ENCODE results near the gene SNX20.

The SNX20 gene, protein sequence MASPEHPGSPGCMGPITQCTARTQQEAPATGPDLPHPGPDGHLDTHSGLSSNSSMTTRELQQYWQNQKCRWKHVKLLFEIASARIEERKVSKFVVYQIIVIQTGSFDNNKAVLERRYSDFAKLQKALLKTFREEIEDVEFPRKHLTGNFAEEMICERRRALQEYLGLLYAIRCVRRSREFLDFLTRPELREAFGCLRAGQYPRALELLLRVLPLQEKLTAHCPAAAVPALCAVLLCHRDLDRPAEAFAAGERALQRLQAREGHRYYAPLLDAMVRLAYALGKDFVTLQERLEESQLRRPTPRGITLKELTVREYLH

DNA sequence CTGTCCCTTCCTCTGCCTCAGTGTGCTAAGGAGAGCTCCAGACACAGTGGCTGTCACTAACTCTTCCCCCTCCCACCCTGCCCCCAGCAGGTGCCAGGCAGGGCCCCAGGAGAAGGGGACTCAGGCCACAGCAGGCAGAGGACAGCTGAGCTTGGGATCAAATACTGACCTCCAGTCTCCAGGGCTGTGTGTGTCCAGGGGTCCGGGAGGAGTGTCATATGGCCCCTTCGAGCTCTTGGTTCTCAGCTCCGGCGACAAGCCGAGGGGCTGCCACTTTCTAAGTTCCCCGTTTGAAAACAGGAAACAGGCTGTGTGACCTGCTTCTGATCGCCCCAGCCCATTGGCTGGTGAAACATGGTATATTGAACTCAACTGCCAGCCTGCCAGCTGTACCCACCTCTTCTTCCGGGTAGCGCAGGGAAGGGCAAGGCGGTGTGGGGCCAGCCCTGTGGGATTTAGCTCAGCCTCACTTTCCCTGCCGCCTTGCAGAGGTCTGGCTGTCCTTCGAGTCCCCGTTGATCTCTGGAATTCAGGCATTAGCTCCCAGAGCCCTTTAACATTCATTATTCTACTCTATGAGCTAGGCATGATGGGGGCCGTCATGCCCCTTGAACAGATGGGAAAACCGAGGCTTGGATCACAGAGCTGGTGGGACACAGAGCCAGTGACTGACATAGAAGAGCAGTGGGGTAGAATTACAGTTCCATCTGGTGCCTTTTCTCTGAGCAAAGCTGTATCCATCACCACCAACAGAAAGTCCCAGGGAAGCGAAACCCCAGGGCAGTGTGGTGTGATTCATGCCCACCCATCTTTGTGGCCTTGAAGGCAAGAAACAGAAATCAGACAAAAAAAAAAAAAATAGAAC is at the start of gene SNX20:
Gene SNX20 (minus strand): TSS at position 292 of the 865 bp plus-strand sequence. CDS start 3,786 bp downstream, outside the sequence.
- no peaks in the 10 kb centered on the region for H3K36me3 ChIP-seq (replicated peaks)
- no peaks in the 10 kb centered on the region for H3K27me3 ChIP-seq (replicated peaks)
- no peak within 1 kb of the TSS for H3K27ac ChIP-seq
- DNase-seq = no peak
- no peak within 1 kb of the TSS for H3K4me3 ChIP-seq (ENCODE audit: low read depth, low read length)
- in situ Hi-C loops (cut with HindIII; ENCODE audit: low pct_ligation_motif_present, low sequenced_read_pairs) = no loop called here
- TF ChIP-seq, protein P1, sequence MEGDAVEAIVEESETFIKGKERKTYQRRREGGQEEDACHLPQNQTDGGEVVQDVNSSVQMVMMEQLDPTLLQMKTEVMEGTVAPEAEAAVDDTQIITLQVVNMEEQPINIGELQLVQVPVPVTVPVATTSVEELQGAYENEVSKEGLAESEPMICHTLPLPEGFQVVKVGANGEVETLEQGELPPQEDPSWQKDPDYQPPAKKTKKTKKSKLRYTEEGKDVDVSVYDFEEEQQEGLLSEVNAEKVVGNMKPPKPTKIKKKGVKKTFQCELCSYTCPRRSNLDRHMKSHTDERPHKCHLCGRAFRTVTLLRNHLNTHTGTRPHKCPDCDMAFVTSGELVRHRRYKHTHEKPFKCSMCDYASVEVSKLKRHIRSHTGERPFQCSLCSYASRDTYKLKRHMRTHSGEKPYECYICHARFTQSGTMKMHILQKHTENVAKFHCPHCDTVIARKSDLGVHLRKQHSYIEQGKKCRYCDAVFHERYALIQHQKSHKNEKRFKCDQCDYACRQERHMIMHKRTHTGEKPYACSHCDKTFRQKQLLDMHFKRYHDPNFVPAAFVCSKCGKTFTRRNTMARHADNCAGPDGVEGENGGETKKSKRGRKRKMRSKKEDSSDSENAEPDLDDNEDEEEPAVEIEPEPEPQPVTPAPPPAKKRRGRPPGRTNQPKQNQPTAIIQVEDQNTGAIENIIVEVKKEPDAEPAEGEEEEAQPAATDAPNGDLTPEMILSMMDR (IDR thresholded peaks at IDR 0.05; ENCODE audit: low read depth, low read length, missing control alignments) = no peak

DNA sequence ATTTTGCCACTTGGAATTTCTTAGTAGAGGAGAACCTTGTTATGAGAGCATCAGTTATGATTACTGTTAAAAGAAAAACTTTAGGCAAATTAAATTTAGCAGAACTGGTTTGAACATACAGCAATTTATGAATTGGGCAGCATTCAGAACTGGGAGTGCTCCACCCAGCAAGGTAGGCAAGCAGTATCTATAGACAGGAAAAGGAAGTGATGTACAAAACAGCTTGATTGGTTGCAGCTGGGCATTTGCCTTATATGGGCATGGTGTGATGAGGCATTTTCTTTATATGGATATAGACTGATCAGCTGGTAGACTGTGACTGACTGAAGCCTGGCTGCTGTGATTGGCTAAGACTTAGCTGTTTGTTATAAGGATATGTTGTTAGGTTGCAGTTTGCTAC is 43.2 kb upstream of the SNX20 start:
- no peak for DNase-seq
- Histone ChIP-seq H3K27ac (no peak overlapping the region), H3K36me3 (replicated peaks) (no peaks in the 10 kb centered on the region), H3K27me3 (replicated peaks) (no peaks in the 10 kb centered on the region), H3K4me3 (ENCODE audit: low read depth, low read length) (no peak overlapping the region)
- in situ Hi-C loops (cut with HindIII; ENCODE audit: low pct_ligation_motif_present, low sequenced_read_pairs) = no loop called here
- TF ChIP-seq, protein P1 (IDR thresholded peaks at IDR 0.05; ENCODE audit: low read depth, low read length, missing control alignments) = no peak

DNA sequence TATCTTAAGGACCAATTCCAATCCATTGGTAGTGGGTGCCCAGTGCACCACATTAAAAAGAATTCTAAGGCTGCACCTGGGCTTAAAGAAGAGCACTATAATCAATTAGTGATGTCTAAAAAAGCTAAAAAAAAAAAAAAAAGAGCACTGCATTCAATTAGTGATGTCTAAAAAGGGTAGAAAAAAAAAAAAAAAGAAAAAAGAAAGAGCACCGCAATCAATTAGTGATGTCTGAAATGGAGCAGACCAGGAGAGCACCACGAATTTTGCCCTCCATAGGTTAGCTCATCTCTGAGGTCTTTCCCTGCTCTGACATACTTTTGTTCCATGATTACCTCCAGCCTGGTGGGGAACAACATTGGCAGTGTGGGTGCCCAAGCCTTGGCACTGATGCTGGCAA is 41.8 kb upstream of the SNX20 start:
- Histone ChIP-seq H3K27me3 (replicated peaks) (no peaks in the 10 kb centered on the region), H3K27ac (no peak overlapping the region), H3K4me3 (ENCODE audit: low read depth, low read length) (no peak overlapping the region), H3K36me3 (replicated peaks) (no peaks in the 10 kb centered on the region)
- no peak for DNase-seq
- TF ChIP-seq, protein P1 (IDR thresholded peaks at IDR 0.05; ENCODE audit: low read depth, low read length, missing control alignments) = no peak
- in situ Hi-C loops (cut with HindIII; ENCODE audit: low pct_ligation_motif_present, low sequenced_read_pairs) = no loop called here

DNA sequence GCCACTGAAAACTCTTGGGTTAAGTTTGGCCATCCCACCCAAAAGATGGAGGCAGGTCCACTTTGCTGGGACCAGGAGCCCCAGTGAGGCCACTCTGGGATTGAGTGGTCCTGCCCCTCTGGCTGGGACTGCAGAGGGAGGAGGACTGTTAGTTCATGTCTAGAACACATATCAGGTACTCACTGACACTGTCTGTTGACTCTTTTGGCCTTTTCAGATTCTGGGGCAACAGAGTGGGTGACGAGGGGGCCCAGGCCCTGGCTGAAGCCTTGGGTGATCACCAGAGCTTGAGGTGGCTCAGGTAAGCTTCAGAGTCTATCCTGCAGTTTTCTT is 41.3 kb upstream of the SNX20 start:
- in situ Hi-C loops (cut with HindIII; ENCODE audit: low pct_ligation_motif_present, low sequenced_read_pairs) = no loop called here
- H3K27ac ChIP-seq = no peak overlapping the region
- H3K36me3 ChIP-seq (replicated peaks) = no peaks in the 10 kb centered on the region
- TF ChIP-seq, protein P1 (IDR thresholded peaks at IDR 0.05; ENCODE audit: low read depth, low read length, missing control alignments) = no peak
- DNase-seq = no peak
- no peaks in the 10 kb centered on the region for H3K27me3 ChIP-seq (replicated peaks)
- no peak overlapping the region for H3K4me3 ChIP-seq (ENCODE audit: low read depth, low read length)

DNA sequence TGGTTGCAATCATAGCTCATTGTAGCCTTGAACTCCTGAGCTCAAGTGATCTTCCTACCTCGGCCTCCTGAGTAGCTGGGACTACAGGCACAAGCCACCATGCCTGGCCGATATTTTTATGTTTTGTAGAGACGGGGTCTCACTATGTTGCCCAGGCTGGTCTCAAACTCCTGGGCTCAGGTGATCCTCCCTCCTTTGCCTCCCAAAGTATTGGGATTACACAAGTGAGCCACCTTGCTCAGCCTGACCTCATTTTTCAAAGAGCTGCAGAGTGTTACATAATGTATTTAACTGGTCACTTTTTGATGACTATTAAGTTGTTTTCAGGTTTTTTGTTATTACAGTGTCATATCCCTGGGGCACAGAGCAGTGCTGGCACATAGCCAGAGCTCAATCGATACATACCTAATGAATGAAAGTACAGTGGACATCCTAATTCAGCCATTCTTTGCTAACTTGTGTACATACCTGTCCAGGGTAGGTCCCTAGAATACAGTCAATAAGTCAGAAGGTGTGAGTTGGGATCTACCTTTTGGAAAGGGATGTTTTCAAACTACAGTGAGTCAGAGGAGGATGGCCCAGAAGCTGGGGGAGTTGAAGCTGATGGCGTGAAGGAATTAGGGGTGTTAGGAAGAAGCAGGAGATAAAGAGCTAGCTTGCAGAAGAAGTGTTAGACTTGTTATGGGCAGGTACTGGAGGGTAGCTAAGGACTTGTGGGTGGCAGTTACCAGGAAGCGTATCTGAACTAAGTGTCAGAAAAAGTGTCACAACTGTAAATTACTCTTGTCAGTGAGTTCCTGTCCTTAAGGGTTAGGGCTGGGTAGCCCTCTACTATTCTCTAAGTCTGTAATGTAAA is 40.7 kb upstream of the SNX20 start:
- Histone ChIP-seq H3K27ac (no peak overlapping the region), H3K4me3 (ENCODE audit: low read depth, low read length) (no peak overlapping the region), H3K36me3 (replicated peaks) (no peaks in the 10 kb centered on the region), H3K27me3 (replicated peaks) (no peaks in the 10 kb centered on the region)
- DNase-seq = no peak
- TF ChIP-seq, protein P1 (IDR thresholded peaks at IDR 0.05; ENCODE audit: low read depth, low read length, missing control alignments) = no peak
- in situ Hi-C loops (cut with HindIII; ENCODE audit: low pct_ligation_motif_present, low sequenced_read_pairs) = no loop called here

Data from brain microvascular endothelial cell (primary cell).